GM23338 (cell line): ENCODE data around the gene IL1RAPL2. TPM values are rescaled to one million over a fixed set of nuclear protein-coding genes. Genes with fewer than 3 reads are reported as not detected.

Source experiments
- ATAC-seq: fragments of 200-7000 bp; cut with Tn5 transposase; 3 replicates; pipeline ENCODE4 v1.9.1; 2020
- DNase-seq: peaks from one replicate; pipeline ENCODE4 v3.0.0-alpha.2; 2015; ENCODE audit warnings: low spot score
- H2AFZ ChIP-seq: fragments of 200-600 bp; sonication (generic); 2 replicates; pipeline ENCODE4 v1.8.0; 2016; ENCODE audit warnings: antibody characterized with exemption, mild to moderate bottlenecking, moderate library complexity
- H3F3A ChIP-seq: fragments of 200-600 bp; sonication (generic); replicated peaks from 2 replicates; pipeline ENCODE4 v1.8.0; 2017; ENCODE audit warnings: antibody characterized with exemption, mixed run types, low read depth
- H3K27ac ChIP-seq: fragments of 200-600 bp; sonication (generic); 2 replicates; pipeline ENCODE4 v1.6.1; 2016; ENCODE audit warnings: low read depth
- H3K27me3 ChIP-seq: fragments of 200-600 bp; sonication (generic); 2 replicates; pipeline ENCODE4 v1.8.0; 2016; ENCODE audit warnings: mild to moderate bottlenecking, mixed run types, moderate library complexity; ENCODE audit not compliant: insufficient read depth
- H3K36me3 ChIP-seq: fragments of 200-600 bp; sonication (generic); 2 replicates; pipeline ENCODE4 v1.8.0; 2016; ENCODE audit warnings: mild to moderate bottlenecking; ENCODE audit not compliant: insufficient read depth
- H3K4me1 ChIP-seq: fragments of 200-600 bp; sonication (generic); 2 replicates; pipeline ENCODE4 v1.8.0; 2016; ENCODE audit warnings: mild to moderate bottlenecking, moderate library complexity; ENCODE audit not compliant: insufficient read depth
- H3K4me2 ChIP-seq: fragments of 200-600 bp; sonication (generic); 2 replicates; pipeline ENCODE4 v1.7.1; 2017; ENCODE audit warnings: mixed run types
- H3K4me3 ChIP-seq: fragments of 200-600 bp; sonication (generic); 2 replicates; pipeline ENCODE4 v1.6.1; 2016; ENCODE audit warnings: mixed run types
- H3K79me2 ChIP-seq: fragments of 200-600 bp; sonication (generic); replicated peaks from 2 replicates; pipeline ENCODE4 v1.8.0; 2017; ENCODE audit warnings: mild to moderate bottlenecking; ENCODE audit not compliant: insufficient read depth
- H3K9me2 ChIP-seq: fragments of 200-600 bp; sonication (generic); 2 replicates; pipeline ENCODE4 v1.8.0; 2017; ENCODE audit not compliant: insufficient read depth
- H4K20me1 ChIP-seq: fragments of 200-600 bp; sonication (generic); replicated peaks from 2 replicates; pipeline ENCODE4 v1.8.0; 2017; ENCODE audit warnings: mild to moderate bottlenecking; ENCODE audit not compliant: insufficient read depth
- H3K27ac Mint-ChIP-seq: 2 replicates; pipeline ENCODE4 v1.8.0; 2020; ENCODE audit warnings: inconsistent platforms, mild to moderate bottlenecking, moderate library complexity, mixed read lengths
- H3K27me3 Mint-ChIP-seq: 3 replicates; pipeline ENCODE4 v1.8.0; 2022; ENCODE audit warnings: low read depth, mild to moderate bottlenecking, moderate library complexity, mixed read lengths, inconsistent platforms; ENCODE audit not compliant: insufficient read depth, poor library complexity
- H3K36me3 Mint-ChIP-seq: 3 replicates; pipeline ENCODE4 v1.8.0; 2021; ENCODE audit warnings: low read depth, mild to moderate bottlenecking, inconsistent platforms, moderate library complexity, mixed read lengths
- H3K4me1 Mint-ChIP-seq: 3 replicates; pipeline ENCODE4 v1.8.0; 2020; ENCODE audit warnings: mild to moderate bottlenecking, inconsistent platforms, mixed read lengths
- H3K4me3 Mint-ChIP-seq: 3 replicates; pipeline ENCODE4 v1.8.0; 2021; ENCODE audit warnings: moderate library complexity, mild to moderate bottlenecking, inconsistent platforms, mixed read lengths
- H3K9me3 Mint-ChIP-seq: 3 replicates; pipeline ENCODE4 v1.8.0; 2020; ENCODE audit warnings: moderate library complexity, mild to moderate bottlenecking, inconsistent platforms, mixed read lengths
- CREB1 ChIP-seq: fragments of 250-450 bp; sonication (Bioruptor Pico); IDR thresholded peaks from 2 replicates; pipeline ENCODE4 v1.5.0; 2020; ENCODE audit warnings: low read depth, mild to moderate bottlenecking, moderate library complexity
- EZH2 ChIP-seq: fragments of 200-600 bp; sonication (generic); IDR thresholded peaks from one replicate; pipeline ENCODE4 v1.8.0; 2017; ENCODE audit warnings: antibody characterized with exemption, mild to moderate bottlenecking, low read depth; ENCODE audit not compliant: unreplicated experiment
- EZH2phosphoT487 ChIP-seq: fragments of 200-600 bp; sonication (generic); IDR thresholded peaks from one replicate; pipeline ENCODE4 v1.8.1; 2018; ENCODE audit warnings: antibody characterized with exemption; ENCODE audit not compliant: unreplicated experiment
- JUNB ChIP-seq: IDR thresholded peaks from one replicate; pipeline ENCODE4 v1.6.1; 2016; ENCODE audit warnings: antibody characterized with exemption; ENCODE audit not compliant: unreplicated experiment
- NANOG ChIP-seq: IDR thresholded peaks from 2 replicates; pipeline ENCODE4 v1.6.1; 2016; ENCODE audit warnings: antibody characterized with exemption, borderline replicate concordance
- POLR2AphosphoS5 ChIP-seq: IDR thresholded peaks from 2 replicates; pipeline ENCODE4 v1.6.1; 2016; ENCODE audit warnings: antibody characterized with exemption, low read depth
- STAT1 ChIP-seq: IDR thresholded peaks from one replicate; pipeline ENCODE4 v1.6.1; 2016; ENCODE audit warnings: antibody characterized with exemption; ENCODE audit not compliant: unreplicated experiment
- ZNF114 ChIP-seq: fragments of 250-450 bp; sonication (Bioruptor Pico); IDR thresholded peaks from 2 replicates; pipeline ENCODE4 v1.5.0; 2020; ENCODE audit warnings: mild to moderate bottlenecking, moderate library complexity
- ZNF331 ChIP-seq: fragments of 250-450 bp; sonication (Bioruptor Pico); IDR thresholded peaks from 2 replicates; pipeline ENCODE4 v1.5.0; 2020; ENCODE audit warnings: low read depth, mild to moderate bottlenecking, moderate library complexity
- ZNF462 ChIP-seq: fragments of 250-450 bp; sonication (Bioruptor Pico); IDR thresholded peaks from 2 replicates; pipeline ENCODE4 v1.5.0; 2020; ENCODE audit warnings: mild to moderate bottlenecking, moderate library complexity
- polyA plus RNA-seq: library from polyadenylated mRNA; unstranded; fragments of >200 nt; fragmentation: Nextera tagmentation; extraction: Ambion mirVana; gene quantifications from 2 replicates; pipeline ENCODE4 v1.2.1, GENCODE V29; 2016
- total RNA-seq: library from RNA; depleted of rRNA; stranded (reverse); fragments of >200 nt; shearing (Covaris generic); gene quantifications from 2 replicates; pipeline ENCODE4 v1.2.3, GENCODE V29; 2014
- TF ChIP-seq, protein P1 (sequence below): IDR thresholded peaks from one replicate; pipeline ENCODE4 v1.6.1; 2018; ENCODE audit warnings: antibody characterized with exemption; ENCODE audit not compliant: unreplicated experiment
- TF ChIP-seq, protein P2 (sequence below): IDR thresholded peaks from 2 replicates; pipeline ENCODE4 v1.6.1; 2016; ENCODE audit warnings: antibody characterized with exemption
- TF ChIP-seq, protein P3 (sequence below), 2 experiments: fragments of 200-600 bp in 1 of 2; sonication (generic) in 1 of 2; conservative IDR thresholded peaks; 2 replicates each; pipeline versions ENCODE4 v1.5.1 to v1.6.1; 2016 to 2017; ENCODE audit warnings: antibody characterized with exemption in 2 of 2, low read depth in 2 of 2, mild to moderate bottlenecking in 2 of 2, moderate library complexity in 1 of 2

IL1RAPL2 gene
- total and polyA plus RNA-seq, 2 experiments from 2014 or later: 0.80 to 0.94 TPM

DNA sequence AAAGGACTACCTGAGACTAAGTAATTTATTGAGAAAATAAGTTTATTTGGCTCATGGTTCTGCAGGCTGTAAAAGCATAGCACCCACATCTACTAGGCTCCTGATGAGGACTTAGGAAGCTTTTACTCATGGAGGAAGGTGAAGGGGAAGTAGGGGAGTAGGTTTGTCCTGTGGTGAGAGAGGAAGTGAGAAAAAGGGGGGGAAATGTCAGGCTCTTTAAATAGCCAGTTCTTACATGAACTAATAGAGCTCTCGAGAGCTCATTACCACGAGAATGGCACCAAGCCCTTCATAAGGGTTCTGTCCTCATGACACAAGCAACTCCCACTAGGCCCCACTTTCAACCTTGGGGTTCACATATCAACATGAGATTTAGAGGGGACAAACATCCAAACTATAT lies 1130.9 kb downstream of the IL1RAPL2 start:
- no peak overlapping the region for H3K27ac ChIP-seq
- Mint-ChIP-seq H3K27ac (no peak overlapping the region), H3K4me1 (peaks cover 22% of the 10 kb centered on the region), H3K27me3 (peaks cover 2% of the 10 kb centered on the region), H3K36me3 (no peaks in the 10 kb centered on the region), H3K9me3 (no peaks in the 10 kb centered on the region), H3K4me3 (no peak overlapping the region)
- no peak overlapping the region for H2AFZ ChIP-seq
- no peak for DNase-seq
- no peaks in the 10 kb centered on the region for H3K27me3 ChIP-seq
- no peak for ATAC-seq
- peaks cover under 1% of the 10 kb centered on the region; the same call in 1 of the 2 replicates for H3K4me1 ChIP-seq
- no peaks in the 10 kb centered on the region for H4K20me1 ChIP-seq
- TF ChIP-seq NANOG: no peak
- no peak for TF ChIP-seq ZNF331 (CRISPR knock-in tag)
- TF ChIP-seq EZH2phosphoT487: no peak
- TF ChIP-seq CREB1 (CRISPR knock-in tag): no peak
- TF ChIP-seq ZNF114 (CRISPR knock-in tag): no peak
- no peak for TF ChIP-seq JUNB
- TF ChIP-seq STAT1: no peak
- TF ChIP-seq, protein P1, sequence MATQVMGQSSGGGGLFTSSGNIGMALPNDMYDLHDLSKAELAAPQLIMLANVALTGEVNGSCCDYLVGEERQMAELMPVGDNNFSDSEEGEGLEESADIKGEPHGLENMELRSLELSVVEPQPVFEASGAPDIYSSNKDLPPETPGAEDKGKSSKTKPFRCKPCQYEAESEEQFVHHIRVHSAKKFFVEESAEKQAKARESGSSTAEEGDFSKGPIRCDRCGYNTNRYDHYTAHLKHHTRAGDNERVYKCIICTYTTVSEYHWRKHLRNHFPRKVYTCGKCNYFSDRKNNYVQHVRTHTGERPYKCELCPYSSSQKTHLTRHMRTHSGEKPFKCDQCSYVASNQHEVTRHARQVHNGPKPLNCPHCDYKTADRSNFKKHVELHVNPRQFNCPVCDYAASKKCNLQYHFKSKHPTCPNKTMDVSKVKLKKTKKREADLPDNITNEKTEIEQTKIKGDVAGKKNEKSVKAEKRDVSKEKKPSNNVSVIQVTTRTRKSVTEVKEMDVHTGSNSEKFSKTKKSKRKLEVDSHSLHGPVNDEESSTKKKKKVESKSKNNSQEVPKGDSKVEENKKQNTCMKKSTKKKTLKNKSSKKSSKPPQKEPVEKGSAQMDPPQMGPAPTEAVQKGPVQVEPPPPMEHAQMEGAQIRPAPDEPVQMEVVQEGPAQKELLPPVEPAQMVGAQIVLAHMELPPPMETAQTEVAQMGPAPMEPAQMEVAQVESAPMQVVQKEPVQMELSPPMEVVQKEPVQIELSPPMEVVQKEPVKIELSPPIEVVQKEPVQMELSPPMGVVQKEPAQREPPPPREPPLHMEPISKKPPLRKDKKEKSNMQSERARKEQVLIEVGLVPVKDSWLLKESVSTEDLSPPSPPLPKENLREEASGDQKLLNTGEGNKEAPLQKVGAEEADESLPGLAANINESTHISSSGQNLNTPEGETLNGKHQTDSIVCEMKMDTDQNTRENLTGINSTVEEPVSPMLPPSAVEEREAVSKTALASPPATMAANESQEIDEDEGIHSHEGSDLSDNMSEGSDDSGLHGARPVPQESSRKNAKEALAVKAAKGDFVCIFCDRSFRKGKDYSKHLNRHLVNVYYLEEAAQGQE: no peak
- TF ChIP-seq, protein P2, sequence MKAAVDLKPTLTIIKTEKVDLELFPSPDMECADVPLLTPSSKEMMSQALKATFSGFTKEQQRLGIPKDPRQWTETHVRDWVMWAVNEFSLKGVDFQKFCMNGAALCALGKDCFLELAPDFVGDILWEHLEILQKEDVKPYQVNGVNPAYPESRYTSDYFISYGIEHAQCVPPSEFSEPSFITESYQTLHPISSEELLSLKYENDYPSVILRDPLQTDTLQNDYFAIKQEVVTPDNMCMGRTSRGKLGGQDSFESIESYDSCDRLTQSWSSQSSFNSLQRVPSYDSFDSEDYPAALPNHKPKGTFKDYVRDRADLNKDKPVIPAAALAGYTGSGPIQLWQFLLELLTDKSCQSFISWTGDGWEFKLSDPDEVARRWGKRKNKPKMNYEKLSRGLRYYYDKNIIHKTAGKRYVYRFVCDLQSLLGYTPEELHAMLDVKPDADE: no peak
- no peak for TF ChIP-seq EZH2
- no peak for TF ChIP-seq POLR2AphosphoS5
- TF ChIP-seq, protein P3, sequence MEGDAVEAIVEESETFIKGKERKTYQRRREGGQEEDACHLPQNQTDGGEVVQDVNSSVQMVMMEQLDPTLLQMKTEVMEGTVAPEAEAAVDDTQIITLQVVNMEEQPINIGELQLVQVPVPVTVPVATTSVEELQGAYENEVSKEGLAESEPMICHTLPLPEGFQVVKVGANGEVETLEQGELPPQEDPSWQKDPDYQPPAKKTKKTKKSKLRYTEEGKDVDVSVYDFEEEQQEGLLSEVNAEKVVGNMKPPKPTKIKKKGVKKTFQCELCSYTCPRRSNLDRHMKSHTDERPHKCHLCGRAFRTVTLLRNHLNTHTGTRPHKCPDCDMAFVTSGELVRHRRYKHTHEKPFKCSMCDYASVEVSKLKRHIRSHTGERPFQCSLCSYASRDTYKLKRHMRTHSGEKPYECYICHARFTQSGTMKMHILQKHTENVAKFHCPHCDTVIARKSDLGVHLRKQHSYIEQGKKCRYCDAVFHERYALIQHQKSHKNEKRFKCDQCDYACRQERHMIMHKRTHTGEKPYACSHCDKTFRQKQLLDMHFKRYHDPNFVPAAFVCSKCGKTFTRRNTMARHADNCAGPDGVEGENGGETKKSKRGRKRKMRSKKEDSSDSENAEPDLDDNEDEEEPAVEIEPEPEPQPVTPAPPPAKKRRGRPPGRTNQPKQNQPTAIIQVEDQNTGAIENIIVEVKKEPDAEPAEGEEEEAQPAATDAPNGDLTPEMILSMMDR (conservative IDR thresholded peaks at IDR 0.05; ENCODE audit: low read depth in 2 of 2): no peak
- no peak for TF ChIP-seq ZNF462 (CRISPR knock-in tag)
- no peaks in the 10 kb centered on the region for H3F3A ChIP-seq
- H3K79me2 ChIP-seq: no peaks in the 10 kb centered on the region
- no peak overlapping the region for H3K4me2 ChIP-seq
- no peaks in the 10 kb centered on the region for H3K36me3 ChIP-seq
- no peaks in the 10 kb centered on the region for H3K9me2 ChIP-seq
- H3K4me3 ChIP-seq: no peak overlapping the region
